ENCODE measurements around the gene ARV1. TPM values are rescaled to one million over a fixed set of nuclear protein-coding genes. Genes with fewer than 3 reads are reported as not detected.
"Not testable (repeated sequence)": the region's sequence is repeated elsewhere in the genome, so short reads cannot be mapped to it uniquely, and the experiment has no call there.

Gene ARV1
- total RNA-seq, 2 experiments from 2014 or later = 15.6 to 16.4 TPM

DNA sequence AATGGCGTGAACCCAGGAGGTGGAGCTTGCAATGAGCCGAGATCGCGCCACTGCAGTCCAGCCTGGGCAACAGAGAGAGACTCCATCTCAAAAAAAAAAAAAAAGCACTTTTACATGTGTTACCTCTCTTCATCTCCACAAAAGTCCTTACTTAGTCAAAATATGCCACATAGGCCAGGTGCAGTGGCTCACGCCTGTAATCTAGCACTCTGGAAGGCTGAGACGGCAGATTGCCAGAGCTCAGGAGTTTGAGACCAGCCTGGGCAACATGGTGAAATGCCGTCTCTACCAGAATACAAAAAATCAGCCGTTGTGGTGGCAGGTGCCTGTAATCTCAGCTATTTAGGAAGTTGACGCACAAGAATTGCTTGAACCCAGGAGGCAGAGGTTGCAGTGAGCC, 69.5 kb downstream of the ARV1 start:
- H3K27ac Mint-ChIP-seq = not testable (repeated sequence)
- POLR2A ChIA-PET = interaction anchor here (0.7 kb wide), 1 partner anchor 20 kb away, joined by 3 read pairs; no protein-coding TSS in a partner anchor

GRCh38 chr1:231049121-231049979, 70.5 kb downstream of the ARV1 start:
- ChIA-PET POLR2A (interaction anchor here (0.7 kb wide), 1 partner anchor 21 kb away, joined by 3 read pairs; no protein-coding TSS in a partner anchor), CTCF (interaction anchor here (0.6 kb wide), 1 partner anchor 87 kb away, joined by 4 read pairs; no protein-coding TSS in a partner anchor)
- DNase-seq (no peak), ATAC-seq (no peak)
- Mint-ChIP-seq H3K9me3 (ENCODE audit: insufficient read depth) (no peaks in the 10 kb centered on the region), H3K36me3 (ENCODE audit: low read depth) (no peaks in the 10 kb centered on the region), H3K27me3 (ENCODE audit: low read depth) (peaks cover 33% of the 10 kb centered on the region), H3K27ac (no peak overlapping the region), H3K4me3 (no peak overlapping the region), H3K4me1 (ENCODE audit: low read depth) (peaks cover 15% of the 10 kb centered on the region)

More for the DNA sequence above, 69.5 kb downstream of the ARV1 start:
- H3K36me3 Mint-ChIP-seq (ENCODE audit: low read depth); H3K9me3 Mint-ChIP-seq (ENCODE audit: insufficient read depth); DNase-seq; H3K4me3 Mint-ChIP-seq; H3K4me1 Mint-ChIP-seq (ENCODE audit: low read depth); ATAC-seq: not testable (repeated sequence)
- CTCF ChIA-PET = interaction anchor here (0.6 kb wide), 1 partner anchor 88 kb away, joined by 4 read pairs; no protein-coding TSS in a partner anchor
- H3K27me3 Mint-ChIP-seq (ENCODE audit: low read depth) = peaks cover 37% of the 10 kb centered on the region

Other genes with a start within 250 kb of the ARV1 start
- not detected for gene CAPN9, start 231.7 kb upstream of the ARV1 start, total RNA-seq
- gene C1orf198, start 110.6 kb upstream of the ARV1 start, total RNA-seq = 1 to 10 TPM; 2.5 to 2.6 TPM
- gene TTC13, start 233 bp upstream of the ARV1 start, total RNA-seq = 10 to 100 TPM; 34.0 to 34.2 TPM
- gene FAM89A, start 61.2 kb downstream of the ARV1 start, total RNA-seq = 1 to 10 TPM; 5.7 to 6.1 TPM
- not detected for gene TRIM67, start 183.0 kb downstream of the ARV1 start, total RNA-seq

Measured in activated CD8-positive, alpha-beta T cell treated with anti-CD3 and anti-CD28 coated beads, Interleukin-2, amount 10 ng/mL, durations not matched to agents 7 days and 5 days (primary cell).